BLaER1 (cell line): ENCODE data around the gene KIAA0930.
A peak's percentile ranks its signal among the peaks of the same experiment; 100 is the strongest.

Experiments
- H3K27ac ChIP-seq: shearing (Covaris generic); formaldehyde crosslinking; 2 replicates; pipeline ENCODE4 v1.8.1; 2022
- H3K27me3 ChIP-seq: shearing (Covaris generic); formaldehyde crosslinking; 2 replicates; pipeline ENCODE4 v1.8.1; 2022
- H3K36me3 ChIP-seq: shearing (Covaris generic); formaldehyde crosslinking; 2 replicates; pipeline ENCODE4 v1.8.1; 2022
- H3K4me1 ChIP-seq: shearing (Covaris generic); formaldehyde crosslinking; 2 replicates; pipeline ENCODE4 v1.8.1; 2022
- H3K4me2 ChIP-seq: shearing (Covaris generic); formaldehyde crosslinking; 2 replicates; pipeline ENCODE4 v1.8.1; 2022
- H3K4me3 ChIP-seq: shearing (Covaris generic); formaldehyde crosslinking; 2 replicates; pipeline ENCODE4 v1.8.1; 2022
- H3K9ac ChIP-seq: shearing (Covaris generic); formaldehyde crosslinking; 2 replicates; pipeline ENCODE4 v1.8.1; 2022
- H3K9me3 ChIP-seq: shearing (Covaris generic); formaldehyde crosslinking; 2 replicates; pipeline ENCODE4 v1.8.1; 2022
- H4K20me1 ChIP-seq: shearing (Covaris generic); formaldehyde crosslinking; 2 replicates; pipeline ENCODE4 v1.8.1; 2022
- Cebpa-rat ChIP-seq: shearing (Covaris generic); IDR thresholded peaks from 2 replicates; pipeline ENCODE4 v1.8.1; 2022

KIAA0930 gene

GRCh38 chr22:45229181-45229580, 11.5 kb downstream of the KIAA0930 start:
- H3K4me1 ChIP-seq: peaks cover 89% of the 10 kb centered on the region
- H3K36me3 ChIP-seq: peaks cover 39% of the 10 kb centered on the region
- H3K4me3 ChIP-seq: no peak overlapping the region
- H3K4me2 ChIP-seq: no peak overlapping the region
- no peaks in the 10 kb centered on the region for H3K27me3 ChIP-seq
- no peak for TF ChIP-seq Cebpa-rat
- H3K27ac ChIP-seq: no peak overlapping the region
- H3K9ac ChIP-seq: no peak overlapping the region
- no peaks in the 10 kb centered on the region for H3K9me3 ChIP-seq
- H4K20me1 ChIP-seq: peaks cover 79% of the 10 kb centered on the region

- H4K20me1 ChIP-seq: peaks cover 79% of the 10 kb centered on the region
- H3K9me3 ChIP-seq: no peaks in the 10 kb centered on the region
- no peak overlapping the region for H3K4me2 ChIP-seq
- no peak overlapping the region for H3K9ac ChIP-seq
- H3K36me3 ChIP-seq: peaks cover 39% of the 10 kb centered on the region
- no peak overlapping the region for H3K27ac ChIP-seq
- no peaks in the 10 kb centered on the region for H3K27me3 ChIP-seq
- no peak for TF ChIP-seq Cebpa-rat
- H3K4me1 ChIP-seq: peaks cover 89% of the 10 kb centered on the region
- H3K4me3 ChIP-seq: no peak overlapping the region
Measured at GRCh38 chr22:45228401-45228754, 12.3 kb downstream of the KIAA0930 start.

- Histone ChIP-seq H3K9ac (no peak overlapping the region; the same call in 1 of the 2 replicates), H3K4me2 (peak overlapping the region; percentile 68; the same call in 1 of the 2 replicates), H3K9me3 (no peaks in the 10 kb centered on the region), H4K20me1 (peaks cover 80% of the 10 kb centered on the region), H3K36me3 (peaks cover 39% of the 10 kb centered on the region), H3K4me1 (peaks cover 89% of the 10 kb centered on the region), H3K27ac (0 out of 2 replicates have a peak overlapping the region, but pooled peaks have one; percentile 70), H3K4me3 (no peak overlapping the region), H3K27me3 (no peaks in the 10 kb centered on the region)
- TF ChIP-seq Cebpa-rat: no peak
Measured at GRCh38 chr22:45227645-45228400, 12.9 kb downstream of the KIAA0930 start.

GRCh38 chr22:45226503-45227186, 14.0 kb downstream of the KIAA0930 start:
- Histone ChIP-seq H4K20me1 (peaks cover 81% of the 10 kb centered on the region), H3K27ac (peak overlapping the region; percentile 70; the same call in 1 of the 2 replicates), H3K4me1 (peaks cover 89% of the 10 kb centered on the region), H3K4me2 (peak overlapping the region; percentile 68), H3K9ac (no peak overlapping the region; the same call in 1 of the 2 replicates), H3K9me3 (no peaks in the 10 kb centered on the region), H3K4me3 (no peak overlapping the region), H3K36me3 (peaks cover 39% of the 10 kb centered on the region), H3K27me3 (no peaks in the 10 kb centered on the region)
- TF ChIP-seq Cebpa-rat: no peak

- Histone ChIP-seq H3K27ac (peak overlapping the region; percentile 70), H3K9me3 (no peaks in the 10 kb centered on the region), H3K9ac (0 out of 2 replicates have a peak overlapping the region, but pooled peaks have one; percentile 11), H3K4me2 (peak overlapping the region; percentile 68), H4K20me1 (peaks cover 87% of the 10 kb centered on the region), H3K4me3 (no peak overlapping the region), H3K36me3 (peaks cover 39% of the 10 kb centered on the region), H3K27me3 (no peaks in the 10 kb centered on the region), H3K4me1 (peaks cover 89% of the 10 kb centered on the region)
- TF ChIP-seq Cebpa-rat: peak; percentile 73
Measured at GRCh38 chr22:45225732-45226502, 14.8 kb downstream of the KIAA0930 start.

- peak overlapping the region; percentile 70 for H3K27ac ChIP-seq
- H3K27me3 ChIP-seq: no peaks in the 10 kb centered on the region
- 0 out of 2 replicates have a peak overlapping the region, but pooled peaks have one; percentile 11 for H3K9ac ChIP-seq
Measured at GRCh38 chr22:45224988-45225731, 15.5 kb downstream of the KIAA0930 start.

GRCh38 chr22:45224331-45224730, 16.4 kb downstream of the KIAA0930 start:
- Histone ChIP-seq H3K4me3 (no peak overlapping the region), H3K36me3 (peaks cover 29% of the 10 kb centered on the region), H3K9me3 (no peaks in the 10 kb centered on the region), H3K27me3 (no peaks in the 10 kb centered on the region), H3K27ac (0 out of 2 replicates have a peak overlapping the region, but pooled peaks have one; percentile 70), H3K9ac (no peak overlapping the region), H4K20me1 (peaks cover 93% of the 10 kb centered on the region), H3K4me1 (peaks cover 81% of the 10 kb centered on the region), H3K4me2 (no peak overlapping the region)
- TF ChIP-seq Cebpa-rat: no peak

More at GRCh38 chr22:45224988-45225731, 15.5 kb downstream of the KIAA0930 start:
- H4K20me1 ChIP-seq: peaks cover 93% of the 10 kb centered on the region
- no peak overlapping the region for H3K4me3 ChIP-seq
- peak overlapping the region; percentile 68 for H3K4me2 ChIP-seq
- no peaks in the 10 kb centered on the region for H3K9me3 ChIP-seq
- TF ChIP-seq Cebpa-rat: no peak
- peaks cover 83% of the 10 kb centered on the region for H3K4me1 ChIP-seq
- H3K36me3 ChIP-seq: peaks cover 34% of the 10 kb centered on the region

- H3K4me2 ChIP-seq: peak overlapping the region; percentile 32
- no peaks in the 10 kb centered on the region for H3K27me3 ChIP-seq
- H3K4me1 ChIP-seq: peaks cover 89% of the 10 kb centered on the region
- H3K4me3 ChIP-seq: no peak overlapping the region
- H4K20me1 ChIP-seq: peaks cover 100% of the 10 kb centered on the region
- no peak overlapping the region for H3K9ac ChIP-seq
- peaks cover 32% of the 10 kb centered on the region for H3K36me3 ChIP-seq
- no peak overlapping the region for H3K27ac ChIP-seq
- no peaks in the 10 kb centered on the region for H3K9me3 ChIP-seq
- no peak for TF ChIP-seq Cebpa-rat
Measured at GRCh38 chr22:45223304-45224117, 17.2 kb downstream of the KIAA0930 start.
